Loucy (cell line): ENCODE measurements around the gene ITGA8.

Experiments used
- H2AFZ ChIP-seq: fragments of 200-600 bp; sonication (generic); 2 replicates; pipeline ENCODE4 v1.6.0; 2016; ENCODE audit warnings: antibody characterized with exemption, mild to moderate bottlenecking, low read length, moderate library complexity
- H3F3A ChIP-seq: fragments of 200-600 bp; 2 replicates; pipeline ENCODE4 v1.6.0; 2016; ENCODE audit warnings: antibody characterized with exemption, low read depth, mild to moderate bottlenecking
- H3K27me3 ChIP-seq: fragments of 200-600 bp; sonication (generic); 2 replicates; pipeline ENCODE4 v1.6.1; 2014; ENCODE audit warnings: low read length, mild to moderate bottlenecking; ENCODE audit not compliant: insufficient read depth, poor library complexity, severe bottlenecking
- H3K36me3 ChIP-seq: fragments of 200-600 bp; sonication (generic); 2 replicates; pipeline ENCODE4 v1.6.1; 2016; ENCODE audit warnings: low read length; ENCODE audit not compliant: insufficient read depth
- H3K4me1 ChIP-seq: fragments of 200-600 bp; sonication (generic); 2 replicates; pipeline ENCODE4 v1.5.1; 2014; ENCODE audit warnings: low read length, mild to moderate bottlenecking; ENCODE audit not compliant: insufficient read depth, poor library complexity, severe bottlenecking
- H3K4me2 ChIP-seq: fragments of 200-600 bp; sonication (generic); 2 replicates; pipeline ENCODE4 v1.6.0; 2014; ENCODE audit warnings: antibody characterized with exemption, low read length, low read depth, mild to moderate bottlenecking; ENCODE audit not compliant: poor library complexity, severe bottlenecking
- H3K4me3 ChIP-seq: fragments of 200-600 bp; sonication (generic); 2 replicates; pipeline ENCODE4 v1.5.1; 2014; ENCODE audit warnings: low read length, mild to moderate bottlenecking, mixed read lengths; ENCODE audit not compliant: poor library complexity, severe bottlenecking
- H3K79me2 ChIP-seq: fragments of 200-600 bp; sonication (generic); 2 replicates; pipeline ENCODE4 v1.6.1; 2014; ENCODE audit warnings: low read length; ENCODE audit not compliant: insufficient read depth
- H3K9ac ChIP-seq: fragments of 200-600 bp; sonication (generic); 2 replicates; pipeline ENCODE4 v1.6.0; 2014; ENCODE audit warnings: mild to moderate bottlenecking, low read depth, low read length, moderate library complexity; ENCODE audit not compliant: poor library complexity, severe bottlenecking
- H3K9me2 ChIP-seq: fragments of 200-600 bp; sonication (generic); replicated peaks from 2 replicates; pipeline ENCODE4 v1.6.1; 2016; ENCODE audit warnings: low read depth, low read length, mixed read lengths
- H3K9me3 ChIP-seq: fragments of 200-600 bp; sonication (generic); 2 replicates; pipeline ENCODE4 v1.6.1; 2014; ENCODE audit warnings: mild to moderate bottlenecking, antibody characterized with exemption, low read length, low read depth; ENCODE audit not compliant: insufficient read depth
- H4K20me1 ChIP-seq: fragments of 200-600 bp; sonication (generic); 2 replicates; pipeline ENCODE4 v1.6.0; 2014; ENCODE audit warnings: antibody characterized with exemption, low read length, mild to moderate bottlenecking; ENCODE audit not compliant: insufficient read depth, poor library complexity, severe bottlenecking
- CTCF ChIP-seq: fragments of 200-600 bp; sonication (generic); conservative IDR thresholded peaks from 2 replicates; pipeline ENCODE4 v1.5.1; 2014; ENCODE audit warnings: mild to moderate bottlenecking, antibody characterized with exemption, low read length
- EZH2phosphoT487 ChIP-seq: fragments of 200-600 bp; IDR thresholded peaks from 2 replicates; pipeline ENCODE4 v1.6.1; 2018; ENCODE audit warnings: antibody characterized with exemption, mild to moderate bottlenecking, moderate library complexity, borderline replicate concordance

ITGA8 gene

DNA sequence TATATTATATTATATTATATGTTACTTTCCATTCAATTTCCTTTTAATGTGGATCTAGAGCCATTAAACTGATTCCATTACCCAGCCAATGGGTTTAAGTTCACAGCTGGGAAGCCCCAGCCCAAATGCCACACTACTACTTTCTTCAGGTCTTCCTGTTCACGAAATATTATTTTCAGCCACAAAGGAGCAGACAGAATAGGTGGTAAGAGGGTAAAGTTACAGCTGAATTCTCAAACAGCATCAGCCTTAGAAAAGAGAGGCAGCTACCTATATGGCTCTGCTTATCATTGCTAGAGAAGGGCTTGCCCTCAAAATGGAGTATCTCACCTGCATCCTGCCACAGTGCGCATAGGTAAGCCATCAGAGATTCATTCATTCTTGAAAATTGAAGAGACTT is 128.3 kb downstream of the ITGA8 start:
- H2AFZ ChIP-seq: no peak overlapping the region
- H3K9me2 ChIP-seq: no peaks in the 10 kb centered on the region
- H3K9me3 ChIP-seq: no peaks in the 10 kb centered on the region
- H3K79me2 ChIP-seq: no peaks in the 10 kb centered on the region
- no peaks in the 10 kb centered on the region for H3K27me3 ChIP-seq
- no peaks in the 10 kb centered on the region for H3K4me1 ChIP-seq
- H3K9ac ChIP-seq: no peak overlapping the region
- no peak overlapping the region for H3K4me2 ChIP-seq
- H3K4me3 ChIP-seq: no peak overlapping the region
- H3K36me3 ChIP-seq: no peaks in the 10 kb centered on the region
- H4K20me1 ChIP-seq: no peaks in the 10 kb centered on the region
- H3F3A ChIP-seq: no peaks in the 10 kb centered on the region
- TF ChIP-seq EZH2phosphoT487 (no peak), CTCF (no peak)

DNA sequence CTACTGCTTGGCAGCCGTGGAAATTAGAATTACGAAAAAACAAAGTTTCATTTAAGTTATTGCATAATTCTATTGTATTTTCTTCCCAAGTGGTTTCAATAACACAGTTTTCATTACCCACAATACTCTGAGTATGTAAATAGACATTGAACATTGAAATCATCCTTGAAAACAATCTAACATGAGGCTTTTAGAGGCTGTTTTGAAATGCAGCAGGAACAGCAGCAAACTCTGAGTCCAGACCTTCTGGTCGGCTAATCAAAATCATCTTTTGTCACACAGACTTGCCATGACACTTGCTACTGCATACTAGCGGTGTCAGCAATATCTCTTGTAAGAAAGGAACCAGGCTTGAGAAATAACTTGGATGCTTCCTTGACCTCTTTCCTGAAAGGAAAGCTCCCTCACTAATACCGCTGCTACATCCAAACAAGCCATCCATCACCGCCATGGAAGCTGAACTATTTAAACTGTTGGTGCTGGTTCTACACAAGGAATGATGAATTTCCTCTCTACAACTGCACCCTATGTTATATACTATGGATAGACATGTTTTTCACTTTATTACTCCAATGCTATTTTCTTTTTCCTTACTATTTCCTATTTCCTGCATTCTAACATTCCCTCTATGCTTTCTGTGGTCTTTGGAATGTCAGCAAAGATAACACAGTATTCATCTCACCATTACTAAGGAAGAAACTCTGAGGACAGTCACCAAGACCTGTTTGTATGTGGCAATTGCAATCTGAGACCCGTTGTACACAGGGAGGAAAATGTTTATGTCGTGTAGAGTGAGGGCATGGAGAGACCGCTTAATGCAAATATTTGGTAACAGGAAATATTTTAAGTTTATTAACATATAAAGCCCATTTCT is 130.8 kb downstream of the ITGA8 start:
- H2AFZ ChIP-seq: no peak overlapping the region
- no peaks in the 10 kb centered on the region for H3K4me1 ChIP-seq
- no peak overlapping the region for H3K9ac ChIP-seq
- H3K36me3 ChIP-seq: no peaks in the 10 kb centered on the region
- no peak overlapping the region for H3K4me2 ChIP-seq
- no peaks in the 10 kb centered on the region for H3K79me2 ChIP-seq
- no peaks in the 10 kb centered on the region for H3K9me3 ChIP-seq
- no peaks in the 10 kb centered on the region for H3F3A ChIP-seq
- no peak for TF ChIP-seq CTCF
- no peaks in the 10 kb centered on the region for H3K9me2 ChIP-seq
- H3K4me3 ChIP-seq: no peak overlapping the region
- no peaks in the 10 kb centered on the region for H3K27me3 ChIP-seq
- H4K20me1 ChIP-seq: no peaks in the 10 kb centered on the region

DNA sequence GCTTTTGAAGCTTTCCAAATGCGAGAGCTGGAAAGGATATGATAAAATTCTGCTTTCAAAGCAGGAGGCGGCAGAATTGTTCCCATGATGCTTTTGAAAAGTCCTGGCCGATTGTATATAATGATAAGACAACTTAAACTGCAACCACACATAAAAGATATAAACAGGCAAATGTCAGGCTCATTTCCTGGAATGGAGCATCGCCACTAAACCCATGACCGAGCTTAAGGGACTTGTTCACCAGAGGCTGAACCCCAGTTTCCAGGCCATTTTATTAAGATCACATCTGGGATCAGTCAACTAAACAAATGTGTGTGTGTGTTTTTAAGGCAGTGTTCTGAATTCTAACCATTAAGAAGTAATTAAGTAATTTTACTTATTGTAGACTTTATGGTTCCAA is 131.6 kb downstream of the ITGA8 start:
- no peak overlapping the region for H2AFZ ChIP-seq
- no peaks in the 10 kb centered on the region for H4K20me1 ChIP-seq
- no peak overlapping the region for H3K4me2 ChIP-seq
- no peak overlapping the region for H3K9ac ChIP-seq
- no peaks in the 10 kb centered on the region for H3K9me2 ChIP-seq
- no peaks in the 10 kb centered on the region for H3F3A ChIP-seq
- no peak overlapping the region for H3K4me3 ChIP-seq
- TF ChIP-seq CTCF: no peak
- no peak for TF ChIP-seq EZH2phosphoT487
- no peaks in the 10 kb centered on the region for H3K4me1 ChIP-seq
- no peaks in the 10 kb centered on the region for H3K36me3 ChIP-seq
- no peaks in the 10 kb centered on the region for H3K9me3 ChIP-seq
- H3K27me3 ChIP-seq: no peaks in the 10 kb centered on the region
- no peaks in the 10 kb centered on the region for H3K79me2 ChIP-seq
